ENCODE results near the gene ZDHHC11B.
"Not testable (repeated sequence)": the region's sequence is repeated elsewhere in the genome, so short reads cannot be mapped to it uniquely, and the experiment has no call there.

ZDHHC11B gene

DNA sequence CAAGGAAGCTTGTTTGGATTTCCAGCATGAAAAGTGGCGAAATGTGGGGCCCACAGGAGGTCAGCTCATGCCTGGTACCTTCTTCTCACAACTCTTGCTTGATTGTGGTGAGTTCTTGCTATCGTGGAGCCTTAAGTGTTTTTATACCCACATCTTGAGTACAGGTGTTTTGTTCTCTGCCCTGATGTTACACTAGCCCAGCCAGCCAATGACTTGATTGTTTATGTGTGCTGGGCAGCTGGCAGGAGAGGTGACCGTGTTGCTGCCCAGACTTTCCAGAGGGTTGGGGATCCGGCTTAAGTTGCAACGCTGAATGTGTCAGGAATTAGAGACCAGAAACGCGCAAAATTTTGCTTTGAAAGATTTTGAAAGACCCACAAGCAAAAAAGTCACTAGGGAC, 67.4 kb downstream of the ZDHHC11B start:
- no peaks in the 10 kb centered on the region for H3K36me3 ChIP-seq (ENCODE audit: insufficient read depth, insufficient read length, low read length)
- no peaks in the 10 kb centered on the region for H3K9me3 ChIP-seq (ENCODE audit: insufficient read depth, low read length)
- TF ChIP-seq SUZ12 (IDR thresholded peaks at IDR 0.05; ENCODE audit: extremely low read depth, insufficient read depth, insufficient read length) (no peak), YY1 (IDR thresholded peaks at IDR 0.05; ENCODE audit: insufficient read depth, insufficient read length) (no peak), ZNF274 (IDR thresholded peaks at IDR 0.05; ENCODE audit: low read depth, low read length) (no peak)
- H3K9ac ChIP-seq (ENCODE audit: insufficient read length, low read depth) = no peak overlapping the region
- no peaks in the 10 kb centered on the region for H3K27me3 ChIP-seq (ENCODE audit: insufficient read depth, insufficient read length)
- no peak for DNase-seq (ENCODE audit: low read depth, low spot score)
- no peak overlapping the region for H3K4me3 ChIP-seq (ENCODE audit: insufficient read length, low read depth)
- H3K4me1 ChIP-seq (ENCODE audit: insufficient read depth, insufficient read length) = no peaks in the 10 kb centered on the region

DNA sequence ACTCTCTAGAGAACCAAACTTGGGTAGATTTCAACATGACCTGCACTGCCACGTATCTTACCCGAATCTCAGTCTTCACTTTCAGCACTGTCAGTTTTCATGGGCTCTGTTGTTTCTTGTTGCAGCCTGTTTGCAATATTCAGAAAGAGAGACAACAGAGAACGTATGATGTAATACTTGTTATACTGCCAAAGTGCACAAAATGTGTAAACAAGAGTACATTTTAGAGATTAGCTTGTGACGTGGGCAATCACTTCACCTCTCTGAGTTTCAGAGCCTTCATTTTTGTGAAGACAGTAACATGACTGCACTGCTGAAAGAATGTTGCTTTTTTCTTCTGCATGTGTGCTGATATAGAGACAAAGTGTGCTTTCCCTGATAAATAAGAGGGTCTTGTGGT, 67.8 kb downstream of the ZDHHC11B start:
- not testable (repeated sequence) for H3K36me3 ChIP-seq (ENCODE audit: insufficient read depth, insufficient read length, low read length); H3K4me1 ChIP-seq (ENCODE audit: insufficient read depth, insufficient read length); DNase-seq (ENCODE audit: low read depth, low spot score); H3K9ac ChIP-seq (ENCODE audit: insufficient read length, low read depth); H3K9me3 ChIP-seq (ENCODE audit: insufficient read depth, low read length); H3K4me3 ChIP-seq (ENCODE audit: insufficient read length, low read depth); H3K27me3 ChIP-seq (ENCODE audit: insufficient read depth, insufficient read length)

DNA sequence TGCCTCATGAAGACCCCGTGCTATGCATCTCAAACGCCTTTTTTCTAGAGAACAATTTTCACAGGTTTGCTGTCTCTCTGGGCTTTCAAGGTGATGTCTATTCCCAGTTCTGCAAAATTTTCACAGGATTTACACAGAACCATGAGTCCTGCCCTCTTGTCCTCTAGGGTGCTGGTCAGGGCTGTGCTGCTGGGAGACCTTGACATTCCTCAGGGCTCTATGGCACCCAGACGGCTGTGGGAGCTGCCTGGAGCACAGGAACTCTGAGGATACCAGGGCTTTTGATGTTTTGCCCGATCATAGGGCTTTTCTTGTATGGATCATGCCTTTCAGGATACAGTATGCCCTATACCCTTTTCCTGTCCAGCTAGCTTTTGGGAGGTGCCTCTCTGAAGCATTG, 68.9 kb downstream of the ZDHHC11B start:
- DNase-seq (ENCODE audit: low read depth, low spot score); H3K9ac ChIP-seq (ENCODE audit: insufficient read length, low read depth); H3K36me3 ChIP-seq (ENCODE audit: insufficient read depth, insufficient read length, low read length); H3K4me1 ChIP-seq (ENCODE audit: insufficient read depth, insufficient read length); H3K27me3 ChIP-seq (ENCODE audit: insufficient read depth, insufficient read length); H3K4me3 ChIP-seq (ENCODE audit: insufficient read length, low read depth): not testable (repeated sequence)
- peaks cover 10% of the 10 kb centered on the region; the same call in 1 of the 2 replicates for H3K9me3 ChIP-seq (ENCODE audit: insufficient read depth, low read length)

DNA sequence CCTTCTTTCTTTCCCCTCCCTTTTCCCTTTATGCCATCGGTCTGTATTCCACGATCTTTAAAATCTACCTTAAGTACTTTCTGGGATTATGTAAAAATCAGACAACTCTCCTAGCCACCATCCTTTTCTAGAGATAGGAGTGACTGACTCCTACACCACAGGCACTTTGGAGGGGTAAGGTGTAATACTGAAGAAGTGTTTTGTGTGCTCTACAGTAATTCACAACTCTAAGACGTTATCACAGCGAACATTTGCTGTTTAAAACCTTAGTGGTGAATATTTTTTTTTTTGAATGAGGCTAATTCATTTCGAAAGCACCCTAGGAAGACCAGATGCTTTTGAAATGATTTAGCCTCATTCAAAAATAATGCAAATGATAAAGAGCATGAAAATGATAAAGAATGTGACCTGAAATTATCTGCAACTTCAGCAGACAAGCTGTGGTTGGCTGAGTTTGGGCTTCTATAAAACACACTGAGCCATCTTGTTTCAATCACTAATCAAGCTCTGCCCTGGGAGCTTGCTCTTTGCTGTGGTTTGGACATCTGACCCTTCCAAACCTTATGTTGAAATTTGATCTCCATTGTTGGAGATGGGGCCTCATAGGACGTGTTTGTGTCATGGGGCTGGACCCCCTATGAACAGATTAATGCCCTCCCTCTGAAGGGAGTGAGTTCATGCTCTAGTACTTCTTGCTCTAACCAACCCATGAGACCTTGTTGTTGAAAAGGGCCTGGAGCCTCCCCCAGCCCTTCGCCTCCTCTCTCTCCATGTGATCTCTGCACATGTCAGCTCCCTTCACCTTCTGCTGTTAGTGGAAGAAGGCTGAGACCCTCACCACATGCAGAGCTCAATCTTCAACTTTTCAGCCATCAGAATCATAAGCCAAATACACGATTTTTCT, 70.1 kb downstream of the ZDHHC11B start:
- not testable (repeated sequence) for H3K9ac ChIP-seq (ENCODE audit: insufficient read length, low read depth); H3K4me3 ChIP-seq (ENCODE audit: insufficient read length, low read depth); H3K27me3 ChIP-seq (ENCODE audit: insufficient read depth, insufficient read length); H3K36me3 ChIP-seq (ENCODE audit: insufficient read depth, insufficient read length, low read length); H3K4me1 ChIP-seq (ENCODE audit: insufficient read depth, insufficient read length); DNase-seq (ENCODE audit: low read depth, low spot score)
- H3K9me3 ChIP-seq (ENCODE audit: insufficient read depth, low read length) = peaks cover 20% of the 10 kb centered on the region; the same call in 1 of the 2 replicates

DNA sequence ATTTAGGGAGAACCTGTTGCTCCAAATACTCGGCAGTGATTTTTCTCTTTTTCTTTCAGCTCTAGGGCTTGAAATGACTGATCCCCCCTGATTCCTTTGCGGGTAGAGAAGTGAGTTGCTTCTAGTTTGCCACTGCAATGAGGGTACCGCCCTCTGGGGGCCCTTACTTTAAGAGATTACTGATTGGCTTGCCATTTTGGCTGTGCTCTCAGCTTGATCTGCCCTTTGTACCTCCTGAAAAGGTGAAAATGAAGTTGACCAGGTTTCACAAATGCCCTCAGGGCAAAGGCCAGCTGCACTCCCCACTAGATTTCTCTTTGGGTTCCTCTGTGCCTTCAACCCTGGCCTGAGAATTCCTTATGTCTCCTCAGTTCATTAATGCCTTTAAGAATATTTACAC, 70.8 kb downstream of the ZDHHC11B start:
- not testable (repeated sequence) for H3K4me1 ChIP-seq (ENCODE audit: insufficient read depth, insufficient read length); DNase-seq (ENCODE audit: low read depth, low spot score); H3K27me3 ChIP-seq (ENCODE audit: insufficient read depth, insufficient read length); H3K36me3 ChIP-seq (ENCODE audit: insufficient read depth, insufficient read length, low read length); H3K9ac ChIP-seq (ENCODE audit: insufficient read length, low read depth); H3K4me3 ChIP-seq (ENCODE audit: insufficient read length, low read depth)
- peaks cover 27% of the 10 kb centered on the region; the same call in 1 of the 2 replicates for H3K9me3 ChIP-seq (ENCODE audit: insufficient read depth, low read length)

DNA sequence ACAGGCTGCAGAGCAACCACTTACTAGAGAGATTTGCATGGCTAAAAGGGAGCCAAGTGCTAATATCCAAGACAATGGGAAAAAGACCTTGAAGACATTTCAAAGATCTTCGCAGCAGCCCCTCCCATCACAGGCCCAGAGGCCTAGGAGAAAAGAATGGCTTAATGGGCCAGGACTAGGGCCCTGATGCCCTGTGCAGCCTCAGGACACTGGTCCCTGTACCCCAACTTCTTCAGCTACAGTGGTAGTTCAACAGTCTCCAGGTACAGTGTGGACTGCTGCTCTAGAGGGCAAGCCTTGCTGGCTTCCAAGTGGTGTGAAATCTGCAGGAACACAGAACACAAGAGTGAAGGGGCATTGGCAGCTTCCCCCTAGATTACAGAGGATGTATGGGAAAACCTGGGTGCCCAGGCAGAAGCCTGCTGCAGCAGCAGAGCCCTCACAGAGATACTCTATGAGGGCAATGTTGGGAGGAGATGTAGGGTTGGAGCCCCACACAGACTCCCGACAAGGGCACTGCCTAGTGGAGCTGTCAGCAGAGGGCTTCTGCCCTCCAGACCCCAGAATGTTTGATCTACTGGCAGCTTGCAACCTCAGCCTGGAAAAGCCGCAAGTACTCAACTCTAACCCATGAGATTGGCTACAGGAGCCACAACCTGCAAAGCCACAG, 75.5 kb downstream of the ZDHHC11B start:
- H3K4me1 ChIP-seq (ENCODE audit: insufficient read depth, insufficient read length); H3K9ac ChIP-seq (ENCODE audit: insufficient read length, low read depth); H3K36me3 ChIP-seq (ENCODE audit: insufficient read depth, insufficient read length, low read length); H3K27me3 ChIP-seq (ENCODE audit: insufficient read depth, insufficient read length); H3K4me3 ChIP-seq (ENCODE audit: insufficient read length, low read depth); DNase-seq (ENCODE audit: low read depth, low spot score): not testable (repeated sequence)
- peaks cover 27% of the 10 kb centered on the region; the same call in 1 of the 2 replicates for H3K9me3 ChIP-seq (ENCODE audit: insufficient read depth, low read length)

DNA sequence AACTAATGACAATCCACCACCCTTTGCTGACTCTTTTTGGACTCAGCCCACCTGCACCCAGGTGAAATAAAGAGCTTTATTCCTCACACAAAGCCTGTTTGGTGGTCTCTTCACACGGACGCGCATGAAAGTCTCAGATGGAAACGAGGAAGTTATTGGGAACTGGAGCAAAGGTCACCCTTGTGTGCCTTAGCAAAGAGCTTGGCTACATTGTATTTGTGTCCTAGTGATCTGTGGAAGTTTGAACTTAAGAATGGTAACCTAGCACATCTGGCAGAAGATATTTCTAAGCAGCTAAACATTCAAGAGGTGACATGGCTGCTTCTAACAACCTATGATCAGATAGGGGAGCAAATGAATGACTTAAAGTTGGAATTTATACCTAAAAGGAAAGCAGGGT, 76.2 kb downstream of the ZDHHC11B start:
- DNase-seq (ENCODE audit: low read depth, low spot score); H3K4me3 ChIP-seq (ENCODE audit: insufficient read length, low read depth); H3K27me3 ChIP-seq (ENCODE audit: insufficient read depth, insufficient read length); H3K36me3 ChIP-seq (ENCODE audit: insufficient read depth, insufficient read length, low read length); H3K4me1 ChIP-seq (ENCODE audit: insufficient read depth, insufficient read length); H3K9ac ChIP-seq (ENCODE audit: insufficient read length, low read depth): not testable (repeated sequence)
- H3K9me3 ChIP-seq (ENCODE audit: insufficient read depth, low read length) = peaks cover 27% of the 10 kb centered on the region; the same call in 1 of the 2 replicates

DNA sequence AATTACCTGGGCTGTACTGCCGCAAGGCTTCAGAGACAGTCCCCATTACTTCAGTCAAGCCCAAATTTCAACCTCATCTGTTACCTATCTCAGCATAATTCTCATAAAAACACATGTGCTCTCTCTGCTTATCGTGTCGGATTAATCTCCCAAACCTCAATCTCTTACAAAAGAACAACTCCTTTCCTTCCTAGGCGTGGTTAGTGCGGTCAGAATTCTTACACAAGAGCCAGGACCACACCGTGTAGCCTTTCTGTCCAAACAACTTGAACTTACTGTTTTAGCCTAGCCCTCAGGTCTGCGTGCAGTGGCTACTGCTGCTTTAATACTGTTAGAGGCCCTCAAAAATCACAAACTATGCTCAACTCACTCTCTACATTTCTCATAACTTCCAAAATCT, 78.4 kb downstream of the ZDHHC11B start:
- H3K9me3 ChIP-seq (ENCODE audit: insufficient read depth, low read length) = peaks cover 21% of the 10 kb centered on the region; the same call in 1 of the 2 replicates
- not testable (repeated sequence) for DNase-seq (ENCODE audit: low read depth, low spot score)

DNA sequence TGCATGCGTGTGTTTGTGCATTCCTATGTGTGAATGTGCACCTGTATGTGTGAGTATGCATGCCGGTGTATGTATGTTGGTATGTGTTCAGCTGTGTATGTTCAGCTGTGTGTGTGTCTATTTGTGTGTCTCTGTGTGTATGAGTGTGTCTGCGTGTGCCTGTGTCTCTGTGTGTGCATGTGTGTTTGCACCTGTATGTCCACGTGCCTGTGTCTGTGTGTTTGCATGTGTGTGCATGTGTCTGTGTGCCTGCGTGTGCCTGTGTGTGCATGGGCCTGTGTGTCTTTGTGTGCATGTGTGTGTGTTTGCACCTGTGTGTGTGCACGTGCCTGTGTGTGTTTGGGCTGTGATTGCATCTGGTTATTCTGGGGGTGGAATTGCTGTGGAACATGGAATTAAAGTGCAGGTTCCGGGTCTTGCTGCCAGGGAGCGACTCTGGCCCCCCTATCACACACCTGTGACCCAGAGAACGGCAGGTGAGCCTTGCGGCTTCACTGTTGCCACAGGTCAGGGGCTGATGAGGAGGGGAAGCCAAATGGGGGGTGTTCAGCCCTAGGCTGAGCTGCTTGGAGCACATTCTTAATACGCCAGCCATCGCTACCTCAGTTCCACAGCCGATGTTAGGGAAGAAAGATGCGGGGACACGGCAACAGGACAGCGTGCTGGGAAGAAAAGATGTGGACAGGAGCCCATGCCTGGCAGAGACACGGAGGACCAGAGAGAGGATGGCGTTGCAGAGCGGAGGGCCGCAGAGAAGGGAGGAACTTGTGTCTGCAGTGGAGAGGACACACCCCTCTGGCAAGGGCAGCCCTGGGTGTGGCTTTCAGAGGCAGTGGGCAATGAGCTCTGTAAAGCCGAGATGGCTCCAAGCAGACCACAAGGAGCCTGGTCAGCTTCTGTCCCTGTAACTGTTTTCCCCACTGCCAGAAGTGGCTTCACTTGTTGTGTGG, 87.5 kb downstream of the ZDHHC11B start:
- H3K9ac ChIP-seq (ENCODE audit: insufficient read length, low read depth); H3K4me1 ChIP-seq (ENCODE audit: insufficient read depth, insufficient read length); H3K36me3 ChIP-seq (ENCODE audit: insufficient read depth, insufficient read length, low read length); H3K27me3 ChIP-seq (ENCODE audit: insufficient read depth, insufficient read length); H3K4me3 ChIP-seq (ENCODE audit: insufficient read length, low read depth); DNase-seq (ENCODE audit: low read depth, low spot score); H3K9me3 ChIP-seq (ENCODE audit: insufficient read depth, low read length): not testable (repeated sequence)

More for the DNA sequence above, 78.4 kb downstream of the ZDHHC11B start:
- H3K27me3 ChIP-seq (ENCODE audit: insufficient read depth, insufficient read length); H3K36me3 ChIP-seq (ENCODE audit: insufficient read depth, insufficient read length, low read length); H3K4me3 ChIP-seq (ENCODE audit: insufficient read length, low read depth); H3K9ac ChIP-seq (ENCODE audit: insufficient read length, low read depth); H3K4me1 ChIP-seq (ENCODE audit: insufficient read depth, insufficient read length): not testable (repeated sequence)

DNA sequence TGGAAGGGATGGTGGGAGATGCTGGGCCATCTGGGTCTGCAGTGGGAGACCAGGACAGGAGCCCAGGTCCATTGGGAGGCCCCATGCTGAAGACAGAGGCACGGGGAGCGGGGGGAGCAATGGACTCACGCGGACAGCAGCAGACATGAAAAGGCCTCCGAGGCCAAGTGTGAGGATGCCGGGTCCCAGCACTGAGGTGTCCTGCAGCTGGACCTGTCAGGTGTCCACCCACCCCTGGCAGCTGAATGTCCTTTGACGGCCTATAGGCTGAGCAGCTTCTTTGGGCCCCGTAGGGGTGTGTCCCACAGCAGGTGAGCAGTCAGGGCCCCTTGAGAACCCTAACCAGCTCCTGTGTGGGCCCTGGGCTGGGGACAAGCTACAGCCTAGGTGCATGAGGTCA, 88.3 kb downstream of the ZDHHC11B start:
- not testable (repeated sequence) for H3K4me1 ChIP-seq (ENCODE audit: insufficient read depth, insufficient read length); H3K9ac ChIP-seq (ENCODE audit: insufficient read length, low read depth); H3K4me3 ChIP-seq (ENCODE audit: insufficient read length, low read depth); H3K36me3 ChIP-seq (ENCODE audit: insufficient read depth, insufficient read length, low read length); H3K9me3 ChIP-seq (ENCODE audit: insufficient read depth, low read length); DNase-seq (ENCODE audit: low read depth, low spot score); H3K27me3 ChIP-seq (ENCODE audit: insufficient read depth, insufficient read length)
